Osteoblast (primary cell): Measurements from ENCODE around the gene GZMM. TPM values are rescaled to one million over a fixed set of nuclear protein-coding genes. Genes with fewer than 3 reads are reported as not detected.

Experiments
- DNase-seq: peaks from one replicate; pipeline ENCODE4 v3.0.0; 2011; ENCODE audit warnings: low spot score, mixed read lengths; ENCODE audit not compliant: insufficient read length; ENCODE audit errors: missing footprints
- H2AFZ ChIP-seq: 2 replicates; pipeline ENCODE4 v1.6.0; 2011; ENCODE audit warnings: mild to moderate bottlenecking, low read length
- H3K27ac ChIP-seq: 2 replicates; pipeline ENCODE4 v1.5.1; 2011; ENCODE audit warnings: mild to moderate bottlenecking, low read depth, low read length, moderate library complexity
- H3K27me3 ChIP-seq: 2 replicates; pipeline ENCODE4 v1.6.0; 2012; ENCODE audit warnings: mild to moderate bottlenecking, control low read depth, inconsistent platforms, low read length, moderate library complexity; ENCODE audit not compliant: insufficient read depth
- H3K36me3 ChIP-seq: 2 replicates; pipeline ENCODE4 v1.5.1; 2011; ENCODE audit warnings: mild to moderate bottlenecking, low read length, control low read depth, moderate library complexity; ENCODE audit not compliant: insufficient read depth
- H3K4me1 ChIP-seq: 2 replicates; pipeline ENCODE4 v1.5.1; 2011; ENCODE audit warnings: mild to moderate bottlenecking, low read length, control low read depth, moderate library complexity; ENCODE audit not compliant: insufficient read depth
- H3K4me2 ChIP-seq: 2 replicates; pipeline ENCODE4 v1.6.0; 2011; ENCODE audit warnings: mild to moderate bottlenecking, low read length; ENCODE audit not compliant: insufficient read depth
- H3K4me3 ChIP-seq: fragments of 200-600 bp; sonication (generic); 3 replicates; pipeline ENCODE4 v1.5.1; 2012; ENCODE audit warnings: mild to moderate bottlenecking, low read length, inconsistent platforms; ENCODE audit not compliant: insufficient read depth
- H3K79me2 ChIP-seq: 2 replicates; pipeline ENCODE4 v1.6.0; 2012; ENCODE audit warnings: mild to moderate bottlenecking, low read length, control low read depth, inconsistent platforms; ENCODE audit not compliant: insufficient read depth
- H3K9me3 ChIP-seq: 2 replicates; pipeline ENCODE4 v1.5.1; 2011; ENCODE audit warnings: low read depth, low read length, control low read depth
- H4K20me1 ChIP-seq: 2 replicates; pipeline ENCODE4 v1.6.0; 2012; ENCODE audit warnings: mild to moderate bottlenecking, low read length, control low read depth; ENCODE audit not compliant: insufficient read depth
- total RNA-seq: library from RNA; depleted of rRNA; stranded (reverse); fragments of >200 nt; gene quantifications from 2 replicates; pipeline ENCODE4 v1.2.3, GENCODE V29; 2012
- TF ChIP-seq, protein P1 (sequence below): IDR thresholded peaks from 2 replicates; pipeline ENCODE4 v1.5.1; 2011; ENCODE audit warnings: mild to moderate bottlenecking, low read depth, low read length, moderate library complexity; ENCODE audit errors: extremely low read depth

The GZMM gene
- total RNA-seq, 1 donor: under 0.01 TPM

DNA sequence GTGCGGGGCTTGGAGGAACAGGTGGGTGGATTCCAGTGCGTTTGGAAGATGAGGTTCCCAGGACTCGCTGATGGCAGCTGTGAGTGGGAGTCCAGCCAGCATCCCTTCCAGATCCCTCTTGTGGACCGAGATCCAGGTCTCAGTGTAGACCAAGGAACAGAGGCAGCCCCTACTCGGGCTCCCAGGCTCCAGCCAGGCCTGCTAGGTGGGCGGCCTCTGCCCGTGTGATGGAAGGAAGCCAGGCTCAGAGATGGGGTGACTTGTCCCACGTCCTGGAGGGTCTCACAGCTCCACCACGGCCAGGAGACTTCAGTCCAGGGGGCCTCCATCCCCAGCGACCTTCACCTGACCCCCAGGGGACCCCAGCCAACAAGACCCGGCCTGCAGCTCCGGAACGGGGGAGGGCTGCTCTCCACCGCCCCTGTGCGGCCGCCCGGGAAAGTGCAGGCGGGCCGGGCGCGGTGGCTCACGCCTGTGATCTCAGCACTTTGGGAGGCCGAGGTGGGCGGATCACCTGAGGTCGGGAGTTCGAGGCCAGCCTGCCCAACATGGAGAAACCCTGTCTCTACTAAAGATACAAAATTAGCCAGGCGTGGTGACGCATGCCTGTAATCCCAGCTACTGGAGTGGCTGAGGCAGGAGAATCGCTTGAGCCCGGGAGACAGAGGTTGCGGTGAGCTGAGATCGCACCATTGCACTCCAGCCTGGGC lies 48.3 kb upstream of the GZMM start:
- H3K9me3 ChIP-seq: no peaks in the 10 kb centered on the region
- TF ChIP-seq, protein P1, sequence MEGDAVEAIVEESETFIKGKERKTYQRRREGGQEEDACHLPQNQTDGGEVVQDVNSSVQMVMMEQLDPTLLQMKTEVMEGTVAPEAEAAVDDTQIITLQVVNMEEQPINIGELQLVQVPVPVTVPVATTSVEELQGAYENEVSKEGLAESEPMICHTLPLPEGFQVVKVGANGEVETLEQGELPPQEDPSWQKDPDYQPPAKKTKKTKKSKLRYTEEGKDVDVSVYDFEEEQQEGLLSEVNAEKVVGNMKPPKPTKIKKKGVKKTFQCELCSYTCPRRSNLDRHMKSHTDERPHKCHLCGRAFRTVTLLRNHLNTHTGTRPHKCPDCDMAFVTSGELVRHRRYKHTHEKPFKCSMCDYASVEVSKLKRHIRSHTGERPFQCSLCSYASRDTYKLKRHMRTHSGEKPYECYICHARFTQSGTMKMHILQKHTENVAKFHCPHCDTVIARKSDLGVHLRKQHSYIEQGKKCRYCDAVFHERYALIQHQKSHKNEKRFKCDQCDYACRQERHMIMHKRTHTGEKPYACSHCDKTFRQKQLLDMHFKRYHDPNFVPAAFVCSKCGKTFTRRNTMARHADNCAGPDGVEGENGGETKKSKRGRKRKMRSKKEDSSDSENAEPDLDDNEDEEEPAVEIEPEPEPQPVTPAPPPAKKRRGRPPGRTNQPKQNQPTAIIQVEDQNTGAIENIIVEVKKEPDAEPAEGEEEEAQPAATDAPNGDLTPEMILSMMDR: peak; percentile 54
- H3K27me3 ChIP-seq: peaks cover 21% of the 10 kb centered on the region
- peak; percentile 95 for DNase-seq
- no peaks in the 10 kb centered on the region for H3K79me2 ChIP-seq
- no peak overlapping the region for H3K4me2 ChIP-seq
- no peaks in the 10 kb centered on the region for H3K4me1 ChIP-seq
- no peak overlapping the region for H2AFZ ChIP-seq
- H3K4me3 ChIP-seq: no peak overlapping the region
- no peaks in the 10 kb centered on the region for H3K36me3 ChIP-seq
- H3K27ac ChIP-seq: no peak overlapping the region
- H4K20me1 ChIP-seq: no peaks in the 10 kb centered on the region

DNA sequence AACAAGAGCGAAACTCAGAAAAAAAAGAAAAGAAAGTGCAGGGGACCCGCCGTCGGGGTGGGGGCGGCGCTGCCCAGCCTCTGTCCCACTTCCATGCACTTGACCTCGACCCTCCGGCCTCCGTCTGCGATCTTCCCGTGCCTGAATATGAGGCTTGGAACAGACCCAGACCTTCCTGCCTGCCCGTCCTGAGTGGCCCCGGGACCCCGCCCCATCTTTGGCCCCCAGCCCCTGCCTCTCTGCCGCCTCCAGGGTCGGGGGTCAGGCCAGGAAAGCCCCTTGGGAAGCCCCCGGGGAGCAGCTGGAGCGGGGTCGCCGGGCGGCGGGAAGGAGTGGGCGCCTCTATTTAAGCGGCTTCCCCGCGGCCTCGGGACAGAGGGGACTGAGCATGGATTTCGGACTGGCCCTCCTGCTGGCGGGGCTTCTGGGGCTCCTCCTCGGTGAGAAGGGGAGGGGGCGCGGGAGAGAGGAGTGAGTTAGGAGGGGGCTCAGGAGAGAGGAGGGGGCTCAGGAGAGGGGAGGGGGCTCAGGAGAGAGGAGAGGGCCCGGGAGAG lies 47.7 kb upstream of the GZMM start, which contains the start of gene MADCAM1:
TSS of gene MADCAM1 (plus strand) at position 375 of the 554 bp plus-strand sequence. CDS start at position 389, 14 bp downstream.
- TF ChIP-seq, protein P1: no peak
- H4K20me1 ChIP-seq: no peaks in the 10 kb centered on the region
- H3K4me2 ChIP-seq: no peak within 1 kb of the TSS
- H3K27me3 ChIP-seq: peaks cover 21% of the 10 kb centered on the region
- no peak within 1 kb of the TSS for H3K27ac ChIP-seq
- H2AFZ ChIP-seq: no peak within 1 kb of the TSS
- H3K9me3 ChIP-seq: no peaks in the 10 kb centered on the region
- H3K4me1 ChIP-seq: no peaks in the 10 kb centered on the region
- H3K79me2 ChIP-seq: no peaks in the 10 kb centered on the region
- no peak within 1 kb of the TSS for H3K4me3 ChIP-seq
- no peaks in the 10 kb centered on the region for H3K36me3 ChIP-seq
- peak; percentile 72 for DNase-seq

DNA sequence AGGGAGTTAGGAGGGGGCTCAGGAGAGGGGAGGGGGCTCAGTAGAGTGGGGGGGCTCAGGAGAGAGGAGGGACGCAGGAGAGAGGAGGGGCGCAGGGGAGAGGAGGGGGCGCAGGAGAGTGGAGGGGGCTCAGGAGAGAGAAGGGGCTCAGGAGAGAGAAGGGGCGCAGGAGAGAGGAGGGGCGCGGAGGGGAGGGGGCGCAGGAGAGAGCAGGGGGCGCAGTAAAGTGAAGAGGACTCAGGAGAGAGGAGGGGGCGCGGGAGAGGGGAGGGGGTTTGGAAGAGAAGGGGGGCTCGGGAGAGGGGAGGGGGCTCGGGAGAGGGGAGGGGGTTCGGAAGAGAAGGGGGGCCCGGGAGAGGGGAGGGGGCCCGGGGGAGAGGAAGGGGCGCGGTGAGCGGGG lies 46.9 kb upstream of the GZMM start:
- Histone ChIP-seq H3K4me2 (no peak overlapping the region), H3K4me3 (no peak overlapping the region), H2AFZ (no peak overlapping the region), H3K27ac (no peak overlapping the region), H3K36me3 (no peaks in the 10 kb centered on the region), H3K9me3 (no peaks in the 10 kb centered on the region), H3K4me1 (no peaks in the 10 kb centered on the region), H4K20me1 (no peaks in the 10 kb centered on the region), H3K27me3 (peaks cover 21% of the 10 kb centered on the region), H3K79me2 (no peaks in the 10 kb centered on the region)
- DNase-seq: peak; percentile 19
- TF ChIP-seq, protein P1: no peak

DNA sequence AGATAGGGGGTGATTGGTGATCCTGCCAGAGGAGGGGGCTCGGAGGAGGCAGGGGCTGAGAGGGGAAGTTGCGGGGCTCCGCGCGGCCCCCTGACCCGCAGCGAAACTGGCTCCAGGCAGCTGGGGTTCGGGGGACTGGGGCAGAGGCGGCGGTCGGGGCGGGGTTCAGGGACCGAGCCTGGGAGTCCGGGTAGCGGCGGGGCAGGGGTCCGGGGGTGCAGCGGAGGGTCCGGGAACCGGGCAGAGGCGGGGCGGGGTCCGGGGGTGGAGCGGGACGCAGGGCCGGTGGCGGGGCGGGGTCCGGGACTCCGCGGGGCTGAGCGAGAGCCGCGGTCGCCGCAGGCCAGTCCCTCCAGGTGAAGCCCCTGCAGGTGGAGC lies 46.4 kb upstream of the GZMM start:
- no peak overlapping the region for H2AFZ ChIP-seq
- peak; percentile 62 for DNase-seq
- no peaks in the 10 kb centered on the region for H3K36me3 ChIP-seq
- no peak overlapping the region for H3K4me3 ChIP-seq
- peaks cover 21% of the 10 kb centered on the region for H3K27me3 ChIP-seq
- H3K9me3 ChIP-seq: no peaks in the 10 kb centered on the region
- H4K20me1 ChIP-seq: no peaks in the 10 kb centered on the region
- no peak overlapping the region for H3K4me2 ChIP-seq
- TF ChIP-seq, protein P1: no peak
- H3K4me1 ChIP-seq: no peaks in the 10 kb centered on the region
- H3K79me2 ChIP-seq: no peaks in the 10 kb centered on the region
- H3K27ac ChIP-seq: no peak overlapping the region
